H1 (cell line): ENCODE data around the gene FAM50A.

ENCODE experiments used
- CBX8 ChIP-seq: fragments of 300-800, 300-1000 bp; sonication (generic); IDR thresholded peaks from 2 replicates; pipeline ENCODE4 v1.7.1; 2016; ENCODE audit warnings: low read depth, low read length, borderline replicate concordance
- CREB1 ChIP-seq: IDR thresholded peaks from 2 replicates; pipeline ENCODE4 v1.6.1; 2012; ENCODE audit warnings: inconsistent platforms
- CTCF ChIP-seq, 3 experiments: IDR thresholded peaks; 1 replicate in 2 of 3; 2 replicates in 1 of 3; pipeline versions ENCODE4 v1.5.1 to v1.6.1; 2011; ENCODE audit warnings: low read length in 3 of 3, mild to moderate bottlenecking in 3 of 3, inconsistent platforms in 2 of 3, low read depth in 1 of 3, moderate library complexity in 1 of 3; ENCODE audit not compliant: insufficient read depth in 1 of 3; ENCODE audit errors: control extremely low read depth in 1 of 3
- E2F6 ChIP-seq: IDR thresholded peaks from 2 replicates; pipeline ENCODE4 v1.6.1; 2012; ENCODE audit warnings: inconsistent platforms
- GABPA ChIP-seq: IDR thresholded peaks from 2 replicates; pipeline ENCODE4 v1.6.1; 2011; ENCODE audit warnings: mild to moderate bottlenecking, low read length, moderate library complexity, borderline replicate concordance; ENCODE audit not compliant: insufficient read depth
- NANOG ChIP-seq: IDR thresholded peaks from 2 replicates; pipeline ENCODE4 v1.6.1; 2011; ENCODE audit warnings: low read length, low read depth, mild to moderate bottlenecking, inconsistent platforms; ENCODE audit not compliant: insufficient read depth, poor library complexity, severe bottlenecking
- RAD21 ChIP-seq, 2 experiments: IDR thresholded peaks in 1 of 2; conservative IDR thresholded peaks in 1 of 2; 2 replicates each; pipeline ENCODE4 v1.6.1; 2011; ENCODE audit warnings: low read depth in 2 of 2, low read length in 2 of 2, improper control_type of control experiment in 1 of 2, inconsistent platforms in 1 of 2, mild to moderate bottlenecking in 1 of 2, moderate library complexity in 1 of 2
- USF2 ChIP-seq: IDR thresholded peaks from 2 replicates; pipeline ENCODE4 v1.6.1; 2011; ENCODE audit warnings: low read length, improper control_type of control experiment
- ZNF274 ChIP-seq: IDR thresholded peaks from 2 replicates; pipeline ENCODE4 v1.7.0; 2012; ENCODE audit warnings: low read length, borderline replicate concordance; ENCODE audit errors: extremely low read depth

- TF ChIP-seq E2F6 (no peak), ZNF274 (no peak), NANOG (no peak), GABPA (no peak), CTCF (IDR thresholded peaks at IDR 0.05; ENCODE audit: control extremely low read depth in 1 of 3, insufficient read depth in 1 of 3, low read depth in 1 of 3, low read length in 3 of 3) (no peak), RAD21 (IDR thresholded peaks at IDR 0.05 in 1 of 2, conservative IDR thresholded peaks at IDR 0.05 in 1 of 2; ENCODE audit: low read depth in 2 of 2, low read length in 2 of 2) (no peak), USF2 (no peak), CBX8 (no peak), CREB1 (no peak)
These were observed 25.9 kb downstream of the FAM50A start for GRCh38 chrX:154469880-154470279.
